ENCODE data around the gene CDH4. TPM values are rescaled to one million over a fixed set of nuclear protein-coding genes. Genes with fewer than 3 reads are reported as not detected.

Gene CDH4
- total RNA-seq, 1 experiment from 2014 or later = not detected

DNA sequence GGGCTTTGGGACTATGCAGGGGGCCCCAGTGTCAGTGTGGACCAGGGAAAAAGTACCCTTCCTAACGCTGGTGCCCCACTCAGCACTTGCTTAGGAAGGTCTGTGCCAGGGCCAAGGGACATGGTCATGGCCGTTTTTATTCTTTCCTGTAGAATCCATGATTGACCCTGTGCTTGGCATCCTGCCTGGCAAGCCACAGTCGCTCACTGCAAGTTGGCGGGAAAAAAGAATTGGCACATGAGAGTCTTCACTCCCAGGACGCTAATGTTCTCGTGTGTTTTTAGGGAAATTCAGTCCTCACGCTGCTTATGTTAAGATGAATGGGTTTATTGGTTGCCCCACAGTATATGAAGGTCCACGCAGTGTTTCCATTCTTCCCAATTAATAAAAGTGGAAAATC is 253.4 kb downstream of the CDH4 start:
- POLR2A ChIA-PET = no interaction called here
- peaks cover 42% of the 10 kb centered on the region for H3K27me3 Mint-ChIP-seq (ENCODE audit: insufficient read depth, unreplicated experiment)
- no peaks in the 10 kb centered on the region for H3K36me3 Mint-ChIP-seq (ENCODE audit: insufficient read depth, unreplicated experiment)
- H3K9me3 Mint-ChIP-seq (ENCODE audit: unreplicated experiment) = no peaks in the 10 kb centered on the region
- H3K4me1 ChIP-seq = peaks cover 12% of the 10 kb centered on the region
- H3K27me3 ChIP-seq (replicated peaks; ENCODE audit: control insufficient read depth, insufficient read depth, low read length) = no peaks in the 10 kb centered on the region
- no TSS peak for BruUV-seq (replicated peaks)
- no peak overlapping the region for H3K4me3 ChIP-seq (ENCODE audit: low read depth, low read length)
- DNase-seq = no peak
- CTCF ChIA-PET = no interaction called here
- intact Hi-C loops (cut with micrococcal nuclease; ENCODE audit: unreplicated experiment) = no loop called here
- H3K9me3 ChIP-seq = no peaks in the 10 kb centered on the region
- H3K27ac Mint-ChIP-seq (ENCODE audit: unreplicated experiment) = no peak overlapping the region
- H3K4me3 Mint-ChIP-seq (ENCODE audit: unreplicated experiment) = no peak overlapping the region
- peaks cover 7% of the 10 kb centered on the region for H3K4me1 Mint-ChIP-seq (ENCODE audit: low read depth, unreplicated experiment)
- no peak for TF ChIP-seq CTCF (IDR thresholded peaks at IDR 0.05; ENCODE audit: insufficient read depth in 1 of 2, low read depth in 1 of 2, low read length in 1 of 2, severe bottlenecking in 1 of 2, unreplicated experiment in 1 of 2)
- no peaks in the 10 kb centered on the region for H3K36me3 ChIP-seq (ENCODE audit: control insufficient read depth, insufficient read depth, low read length)

GRCh38 chr20:61507778-61508177 is 255.7 kb downstream of the CDH4 start:
- POLR2A ChIA-PET = no interaction called here
- Histone ChIP-seq H3K4me3 (ENCODE audit: low read depth, low read length) (no peak overlapping the region), H3K36me3 (ENCODE audit: control insufficient read depth, insufficient read depth, low read length) (no peaks in the 10 kb centered on the region), H3K9me3 (no peaks in the 10 kb centered on the region), H3K4me1 (no peaks in the 10 kb centered on the region), H3K27me3 (replicated peaks; ENCODE audit: control insufficient read depth, insufficient read depth, low read length) (no peaks in the 10 kb centered on the region; the same call in 1 of the 2 replicates)
- no peaks in the 10 kb centered on the region for H3K9me3 Mint-ChIP-seq (ENCODE audit: unreplicated experiment)
- no peak overlapping the region for H3K27ac Mint-ChIP-seq (ENCODE audit: unreplicated experiment)
- no peak for DNase-seq
- no peak for TF ChIP-seq CTCF (IDR thresholded peaks at IDR 0.05; ENCODE audit: insufficient read depth in 1 of 2, low read depth in 1 of 2, low read length in 1 of 2, severe bottlenecking in 1 of 2, unreplicated experiment in 1 of 2)
- no peak overlapping the region for H3K4me3 Mint-ChIP-seq (ENCODE audit: unreplicated experiment)
- no peaks in the 10 kb centered on the region for H3K36me3 Mint-ChIP-seq (ENCODE audit: insufficient read depth, unreplicated experiment)
- H3K27me3 Mint-ChIP-seq (ENCODE audit: insufficient read depth, unreplicated experiment) = peaks cover 43% of the 10 kb centered on the region
- BruUV-seq (replicated peaks) = no TSS peak
- intact Hi-C loops (cut with micrococcal nuclease; ENCODE audit: unreplicated experiment) = no loop called here
- H3K4me1 Mint-ChIP-seq (ENCODE audit: low read depth, unreplicated experiment) = no peaks in the 10 kb centered on the region
- CTCF ChIA-PET = no interaction called here

DNA sequence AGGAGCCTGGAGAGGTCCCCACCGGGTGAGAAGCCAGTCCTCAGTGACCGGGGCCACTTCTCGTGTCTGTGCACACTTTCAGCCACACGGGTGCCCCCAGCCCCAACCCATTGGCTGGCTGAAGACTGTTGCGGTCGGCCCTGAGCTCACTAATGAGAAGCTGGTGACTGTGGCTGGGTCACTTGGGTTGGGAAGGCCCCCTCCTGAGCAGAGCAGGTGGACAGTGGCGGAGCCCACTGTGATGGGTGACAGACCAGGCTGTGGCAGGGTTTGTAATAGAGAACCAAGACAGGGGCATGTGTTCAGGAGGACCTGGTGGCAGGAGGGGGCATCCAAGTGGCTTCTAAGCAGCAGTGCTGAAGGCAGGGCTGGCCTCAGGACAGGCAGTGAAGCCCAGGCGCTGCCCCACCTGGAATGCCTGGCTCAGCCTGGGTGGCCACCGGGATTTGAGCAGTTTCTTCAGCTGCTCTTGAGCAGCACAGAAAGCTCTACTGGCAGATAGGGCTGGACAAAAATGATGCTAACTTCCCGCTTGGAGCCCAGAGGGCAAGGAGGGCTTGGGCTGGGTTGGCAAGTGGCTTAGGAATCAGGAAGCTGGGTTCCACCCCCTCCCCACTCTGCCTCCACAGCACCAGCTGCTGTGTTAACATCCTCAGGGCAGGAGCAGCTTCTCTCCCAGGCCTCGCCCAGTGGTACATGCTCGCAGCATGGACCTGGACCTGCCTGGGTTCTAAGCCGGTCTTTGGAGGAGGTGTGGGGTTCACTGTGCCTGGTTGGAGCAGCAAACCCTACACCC is 256.4 kb downstream of the CDH4 start:
- Mint-ChIP-seq H3K27me3 (ENCODE audit: insufficient read depth, unreplicated experiment) (peaks cover 40% of the 10 kb centered on the region), H3K9me3 (ENCODE audit: unreplicated experiment) (no peaks in the 10 kb centered on the region), H3K27ac (ENCODE audit: unreplicated experiment) (no peak overlapping the region), H3K4me1 (ENCODE audit: low read depth, unreplicated experiment) (no peaks in the 10 kb centered on the region), H3K36me3 (ENCODE audit: insufficient read depth, unreplicated experiment) (no peaks in the 10 kb centered on the region), H3K4me3 (ENCODE audit: unreplicated experiment) (no peak overlapping the region)
- DNase-seq = no peak
- CTCF ChIA-PET = no interaction called here
- Histone ChIP-seq H3K27me3 (replicated peaks; ENCODE audit: control insufficient read depth, insufficient read depth, low read length) (no peaks in the 10 kb centered on the region; the same call in 1 of the 2 replicates), H3K4me3 (ENCODE audit: low read depth, low read length) (no peak overlapping the region), H3K9me3 (no peaks in the 10 kb centered on the region), H3K4me1 (no peaks in the 10 kb centered on the region), H3K36me3 (ENCODE audit: control insufficient read depth, insufficient read depth, low read length) (no peaks in the 10 kb centered on the region)
- intact Hi-C loops (cut with micrococcal nuclease; ENCODE audit: unreplicated experiment) = no loop called here
- POLR2A ChIA-PET = no interaction called here
- BruUV-seq (replicated peaks) = no TSS peak
- no peak for TF ChIP-seq CTCF (IDR thresholded peaks at IDR 0.05; ENCODE audit: insufficient read depth in 1 of 2, low read depth in 1 of 2, low read length in 1 of 2, severe bottlenecking in 1 of 2, unreplicated experiment in 1 of 2)
